Loucy (cell line): ENCODE data around the gene ETV2.

ENCODE experiments used
- EZH2phosphoT487 ChIP-seq: fragments of 200-600 bp; IDR thresholded peaks from 2 replicates; pipeline ENCODE4 v1.6.1; 2018; ENCODE audit warnings: antibody characterized with exemption, mild to moderate bottlenecking, moderate library complexity, borderline replicate concordance
- TF ChIP-seq, protein P1 (sequence below): fragments of 200-600 bp; sonication (generic); conservative IDR thresholded peaks from 2 replicates; pipeline ENCODE4 v1.5.1; 2014; ENCODE audit warnings: mild to moderate bottlenecking, antibody characterized with exemption, low read length

DNA sequence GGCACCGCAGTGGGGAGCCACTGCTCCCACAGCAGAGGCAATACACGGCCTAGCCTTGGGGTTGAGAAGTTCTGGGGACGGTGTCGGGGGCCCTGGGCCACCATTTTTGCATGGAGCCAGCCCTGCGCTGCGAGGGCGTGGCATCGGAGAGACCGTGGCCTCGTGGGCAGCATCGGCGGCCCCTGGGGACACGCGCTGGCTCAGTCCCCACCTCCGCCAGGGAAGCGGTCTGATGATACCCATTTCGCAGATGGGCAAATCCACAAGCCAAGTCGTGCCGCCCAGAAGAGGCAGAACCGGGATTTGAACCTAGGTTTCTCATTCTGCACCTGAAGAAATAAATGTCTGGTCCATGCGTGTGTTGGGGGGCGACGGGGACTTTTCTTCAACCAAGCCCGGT, 23.6 kb downstream of the ETV2 start:
- TF ChIP-seq, protein P1, sequence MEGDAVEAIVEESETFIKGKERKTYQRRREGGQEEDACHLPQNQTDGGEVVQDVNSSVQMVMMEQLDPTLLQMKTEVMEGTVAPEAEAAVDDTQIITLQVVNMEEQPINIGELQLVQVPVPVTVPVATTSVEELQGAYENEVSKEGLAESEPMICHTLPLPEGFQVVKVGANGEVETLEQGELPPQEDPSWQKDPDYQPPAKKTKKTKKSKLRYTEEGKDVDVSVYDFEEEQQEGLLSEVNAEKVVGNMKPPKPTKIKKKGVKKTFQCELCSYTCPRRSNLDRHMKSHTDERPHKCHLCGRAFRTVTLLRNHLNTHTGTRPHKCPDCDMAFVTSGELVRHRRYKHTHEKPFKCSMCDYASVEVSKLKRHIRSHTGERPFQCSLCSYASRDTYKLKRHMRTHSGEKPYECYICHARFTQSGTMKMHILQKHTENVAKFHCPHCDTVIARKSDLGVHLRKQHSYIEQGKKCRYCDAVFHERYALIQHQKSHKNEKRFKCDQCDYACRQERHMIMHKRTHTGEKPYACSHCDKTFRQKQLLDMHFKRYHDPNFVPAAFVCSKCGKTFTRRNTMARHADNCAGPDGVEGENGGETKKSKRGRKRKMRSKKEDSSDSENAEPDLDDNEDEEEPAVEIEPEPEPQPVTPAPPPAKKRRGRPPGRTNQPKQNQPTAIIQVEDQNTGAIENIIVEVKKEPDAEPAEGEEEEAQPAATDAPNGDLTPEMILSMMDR, result no peak
- TF ChIP-seq EZH2phosphoT487, result no peak
